Measurements from ENCODE around the gene LRRC32. TPM values are rescaled to one million over a fixed set of nuclear protein-coding genes. Genes with fewer than 3 reads are reported as not detected.
"Not testable (repeated sequence)": the region's sequence is repeated elsewhere in the genome, so short reads cannot be mapped to it uniquely, and the experiment has no call there.

Gene LRRC32
- total RNA-seq, 1 donor from 2014 or later = 17.5 TPM

DNA sequence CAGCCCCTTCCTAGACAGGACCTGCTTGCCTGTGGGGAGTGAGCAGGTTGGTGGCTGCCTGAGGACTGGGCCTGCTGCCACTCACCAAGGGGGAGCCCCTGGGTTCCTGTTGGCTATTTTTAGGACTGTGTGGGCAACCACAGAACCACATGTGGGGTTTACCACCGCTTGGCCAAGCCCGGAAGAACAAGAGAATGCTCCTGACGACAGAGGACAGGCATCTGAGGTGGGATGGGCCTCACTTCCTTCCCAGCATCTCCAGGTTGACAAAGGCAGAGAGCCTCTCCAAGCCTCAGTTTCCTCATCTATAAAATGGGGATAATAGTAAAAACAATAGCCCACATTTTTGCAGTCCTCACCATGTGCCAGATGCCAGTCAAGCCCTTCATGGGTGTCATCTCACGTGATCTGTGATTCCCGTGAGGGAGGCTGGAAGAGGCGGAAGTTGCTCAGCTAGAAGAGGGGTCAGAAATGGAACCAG lies 43.6 kb downstream of the LRRC32 start:
- no peak for DNase-seq

DNA sequence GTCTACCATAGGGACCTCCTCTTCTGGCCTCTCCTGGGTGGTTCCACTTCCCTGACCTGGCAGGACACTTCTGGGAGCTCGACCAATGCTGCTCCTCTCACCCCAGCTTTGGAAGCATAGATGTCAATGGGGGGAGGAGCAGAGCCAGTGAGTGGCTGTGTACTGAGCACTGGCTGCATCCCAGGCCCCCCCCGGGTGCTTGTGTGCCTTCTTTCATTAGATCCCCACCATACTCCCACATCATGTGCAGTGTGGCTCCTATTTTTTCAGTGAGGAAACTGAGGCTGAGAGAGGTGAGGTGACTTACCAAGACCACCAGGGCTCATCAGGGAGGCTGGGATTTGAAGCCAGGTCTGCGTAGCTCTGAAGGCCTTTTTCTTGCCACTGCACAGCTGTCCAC lies 44.3 kb downstream of the LRRC32 start:
- DNase-seq = no peak

DNA sequence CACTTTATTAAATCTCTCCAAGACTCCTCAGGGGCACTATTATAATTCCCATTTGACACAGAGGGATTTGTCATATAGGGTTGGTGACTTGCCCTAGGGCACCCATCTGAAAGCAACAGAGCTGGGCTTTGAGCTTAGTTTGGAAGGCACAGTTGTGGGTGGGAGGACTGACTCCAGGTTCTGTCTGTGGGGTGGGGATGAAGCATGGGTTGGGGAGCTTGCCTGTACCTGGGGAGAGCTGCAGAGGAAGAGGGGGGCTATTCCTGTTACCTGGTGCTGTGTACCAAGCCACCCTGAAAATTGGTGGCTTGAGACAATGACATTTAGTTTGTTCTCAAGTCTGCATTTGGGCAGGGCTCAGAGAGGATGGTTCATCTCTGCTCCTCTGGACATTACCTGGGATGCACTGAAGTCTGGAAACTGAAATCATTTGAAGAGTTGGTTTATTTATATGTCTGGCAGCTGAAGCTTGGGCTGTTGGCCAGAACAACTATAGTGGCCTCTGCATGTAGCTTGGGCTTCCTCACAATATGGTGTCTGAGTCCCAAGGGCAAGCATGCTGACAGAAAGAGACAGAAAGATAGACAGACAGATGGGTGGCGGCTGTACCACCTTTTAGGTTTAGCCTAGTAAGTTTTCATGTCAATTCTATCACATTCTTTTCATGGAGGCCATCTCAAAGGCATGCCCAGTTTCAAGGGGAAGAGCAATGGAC lies 44.9 kb downstream of the LRRC32 start:
- no peak for DNase-seq

DNA sequence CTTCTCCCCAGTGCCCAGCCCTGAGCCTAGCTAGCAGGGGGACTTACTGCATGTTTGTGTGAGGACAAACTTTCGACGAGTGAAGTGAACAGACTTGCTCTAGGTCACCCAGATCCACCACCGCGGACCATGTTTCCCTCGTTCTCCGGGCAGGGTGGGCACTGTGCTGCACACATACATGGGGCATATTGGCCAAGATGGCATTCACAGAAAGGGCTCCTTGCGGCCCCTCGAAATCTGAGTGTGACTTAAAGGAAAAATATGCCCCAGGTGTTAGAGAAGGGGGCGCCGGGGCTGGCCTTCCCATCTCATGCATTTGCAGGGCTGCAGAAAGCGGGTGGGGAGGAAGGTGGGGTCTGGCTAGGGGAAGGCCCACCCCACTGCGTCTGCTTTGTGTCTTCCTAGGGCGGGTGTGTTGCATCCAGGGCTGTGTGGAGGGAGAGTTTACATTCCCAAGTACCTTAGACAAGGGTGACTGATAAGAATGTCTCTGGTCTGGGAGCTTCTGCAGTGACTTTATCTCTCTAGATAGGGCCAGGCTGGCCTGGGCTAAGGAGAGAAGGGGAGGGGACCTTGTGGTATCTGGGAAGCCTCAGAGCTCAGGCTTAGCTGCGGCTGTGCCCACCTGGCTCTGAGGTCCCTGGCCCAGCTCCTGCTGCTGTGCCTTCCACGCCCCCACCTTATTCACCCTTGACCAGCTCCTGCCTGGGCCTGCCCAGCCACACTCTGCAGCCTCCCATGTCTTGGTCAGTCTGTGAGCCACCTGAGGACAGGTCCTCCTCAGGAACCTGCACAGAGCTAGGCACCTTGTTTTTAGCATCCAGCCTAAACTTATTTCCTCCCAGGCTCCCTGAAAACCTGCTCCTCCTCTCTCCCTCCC lies 45.8 kb downstream of the LRRC32 start:
- no peak for DNase-seq

DNA sequence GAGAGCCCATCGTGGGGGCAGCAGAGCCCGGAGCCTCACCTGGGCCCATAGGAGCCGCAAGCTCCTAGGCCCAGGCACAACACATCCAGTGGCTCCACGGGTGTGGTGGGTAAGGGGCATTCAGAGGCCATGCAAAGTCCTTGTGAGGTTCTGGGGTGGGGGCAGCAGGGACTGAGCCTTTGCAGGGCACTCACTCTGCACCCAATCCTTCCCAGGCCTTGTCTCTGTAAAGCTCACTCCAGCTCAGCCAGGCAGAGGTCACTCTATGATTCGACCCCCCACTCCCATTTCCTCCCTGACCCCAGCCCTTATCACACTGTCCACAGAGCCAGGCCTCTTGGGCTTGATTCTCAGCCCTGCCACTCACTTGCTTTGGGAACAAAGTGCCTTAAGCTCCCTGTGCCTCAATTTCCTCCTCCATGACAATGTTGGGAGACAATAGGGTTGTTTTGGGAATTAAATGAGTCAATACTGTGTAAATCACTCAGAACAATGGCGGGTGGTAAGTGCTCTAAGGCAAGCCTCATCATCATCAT lies 46.6 kb downstream of the LRRC32 start:
- no peak for DNase-seq

DNA sequence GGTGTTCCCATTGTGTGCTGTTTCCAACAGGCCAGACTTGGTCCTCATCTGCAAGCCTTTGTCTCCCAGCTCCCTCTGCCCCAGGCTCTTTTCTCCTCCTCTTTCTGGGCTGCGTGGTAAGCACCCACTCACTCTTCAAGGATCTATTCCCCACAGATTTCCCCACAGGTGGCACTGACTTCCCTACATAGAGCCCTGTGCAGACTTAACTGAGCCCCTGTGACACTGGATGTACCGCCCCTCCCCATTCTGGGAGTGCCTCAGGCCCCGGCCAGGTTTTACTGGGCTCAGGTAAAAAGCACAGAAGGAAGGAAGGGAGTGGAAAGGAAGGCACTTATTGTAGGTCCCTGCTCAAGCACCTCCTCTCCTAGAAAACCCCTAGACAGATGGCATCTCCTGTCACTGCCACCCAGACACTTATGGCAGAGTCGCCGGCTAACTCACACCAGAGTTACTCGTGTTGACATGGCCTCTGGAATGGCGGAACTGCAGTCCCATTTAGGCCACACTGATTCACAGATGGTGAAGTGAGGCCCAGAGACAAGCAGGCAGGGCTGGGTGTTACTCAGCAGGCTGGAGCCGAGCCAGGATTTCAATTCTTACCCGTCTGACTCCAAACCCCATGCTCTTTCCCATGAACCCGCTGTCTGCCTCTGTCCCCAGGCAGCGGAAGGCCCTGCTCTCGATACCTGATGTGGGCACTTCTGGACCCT lies 47.2 kb downstream of the LRRC32 start:
- DNase-seq = no peak

DNA sequence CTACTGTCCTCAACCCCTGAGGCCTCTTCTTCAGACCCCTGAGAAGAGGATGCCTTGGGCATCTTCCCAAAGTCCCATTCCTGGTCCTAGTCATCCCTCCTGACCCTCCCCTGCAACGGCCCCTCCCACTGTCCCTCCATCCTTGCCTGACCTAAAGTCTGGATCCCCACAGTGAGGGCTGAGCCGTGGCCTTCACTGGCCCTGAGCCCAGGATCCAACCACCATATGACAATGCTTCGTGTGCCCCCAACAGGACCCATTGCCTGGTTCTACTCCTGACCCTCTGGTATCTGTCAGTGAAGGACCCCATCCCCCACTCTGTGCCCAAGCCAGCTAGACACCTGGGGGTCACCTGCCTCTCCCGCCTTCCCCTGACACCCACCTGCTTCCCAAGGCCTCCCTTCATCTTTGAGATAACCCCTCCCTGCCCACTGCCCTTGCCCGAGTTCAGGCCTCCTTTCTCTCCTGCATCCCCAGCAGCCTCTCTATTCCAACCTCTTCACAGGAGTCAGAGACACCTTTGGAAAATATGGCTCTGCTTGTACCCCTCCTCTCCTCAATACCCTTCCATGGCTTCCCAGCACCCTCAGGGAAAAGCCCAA lies 48.0 kb downstream of the LRRC32 start:
- no peak for DNase-seq

DNA sequence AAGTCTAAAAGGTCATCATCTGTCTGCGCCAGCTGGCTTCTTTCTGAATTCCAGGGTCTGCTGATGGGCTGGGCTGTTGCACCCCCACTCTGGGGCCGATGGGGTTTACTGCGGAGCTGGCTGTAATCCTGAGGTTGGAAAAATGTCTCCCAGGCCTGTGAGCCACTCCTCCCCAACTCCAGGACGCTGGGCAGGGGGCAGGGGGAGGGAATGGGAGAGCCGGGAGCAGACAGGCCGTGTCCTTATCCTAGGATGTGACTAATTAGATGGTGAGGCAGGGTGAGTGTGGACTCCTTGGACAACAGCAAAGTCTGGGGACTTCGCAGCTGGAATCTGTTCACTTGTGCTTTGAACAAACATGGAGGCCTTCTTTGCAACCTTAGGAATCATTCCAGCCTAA lies 48.7 kb downstream of the LRRC32 start:
- DNase-seq = no peak

DNA sequence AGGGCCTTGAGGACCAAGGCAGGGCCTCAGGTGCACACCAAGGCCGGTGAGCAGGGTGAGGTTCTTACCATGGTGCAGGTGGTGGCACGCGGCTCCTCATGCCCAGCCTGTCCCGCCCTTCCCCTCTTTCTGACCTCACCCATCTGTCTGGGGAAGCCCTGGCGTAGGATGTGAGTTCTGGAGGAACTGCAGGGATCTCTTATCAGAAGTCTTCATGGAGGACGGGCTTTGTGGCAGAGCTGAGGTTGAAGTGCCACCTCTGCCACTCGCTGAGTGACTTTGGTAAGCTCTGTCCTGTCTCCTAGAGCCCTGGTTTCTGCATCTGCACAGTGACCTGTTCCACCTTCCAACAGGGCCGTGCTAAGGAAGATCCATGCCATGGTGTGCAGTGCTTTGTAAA lies 49.1 kb downstream of the LRRC32 start:
- DNase-seq = no peak

DNA sequence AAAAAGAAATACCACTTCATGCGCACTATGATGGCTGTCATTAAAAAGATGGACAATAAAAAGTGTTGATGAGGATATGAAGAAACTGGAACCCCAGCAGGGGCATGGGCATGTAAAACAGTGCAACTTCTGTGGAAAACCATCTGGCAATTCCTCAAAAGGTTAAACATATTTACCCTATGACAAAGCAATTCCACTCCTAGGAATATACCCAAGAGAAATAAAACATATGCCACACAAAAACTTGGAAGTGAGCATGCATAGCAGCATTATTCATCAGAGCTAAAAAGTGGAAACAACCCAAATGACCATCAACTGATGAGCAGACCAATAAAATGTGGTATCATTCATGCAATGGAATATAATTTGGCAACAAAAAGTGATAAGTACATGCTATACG lies 50.1 kb downstream of the LRRC32 start:
- DNase-seq = no peak

DNA sequence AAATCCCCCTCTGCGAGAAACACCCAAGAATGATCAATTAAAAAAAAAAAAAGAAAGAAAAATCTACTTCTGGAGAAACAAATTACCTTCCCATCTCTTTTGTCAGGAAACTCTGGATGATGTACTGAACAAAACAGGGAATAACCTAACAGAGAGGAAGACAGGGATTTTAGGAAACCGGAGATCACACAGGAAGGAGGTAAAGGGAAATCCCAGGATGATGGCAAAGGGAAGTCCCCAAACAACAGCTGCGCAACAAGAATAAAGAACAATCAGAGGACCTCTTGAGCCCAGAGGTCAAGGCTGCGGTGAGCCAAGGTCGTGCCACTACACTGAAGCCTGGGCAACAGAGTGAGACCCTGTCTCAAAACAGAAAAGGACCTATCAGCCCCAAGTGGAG lies 50.7 kb downstream of the LRRC32 start:
- DNase-seq = not testable (repeated sequence)

DNA sequence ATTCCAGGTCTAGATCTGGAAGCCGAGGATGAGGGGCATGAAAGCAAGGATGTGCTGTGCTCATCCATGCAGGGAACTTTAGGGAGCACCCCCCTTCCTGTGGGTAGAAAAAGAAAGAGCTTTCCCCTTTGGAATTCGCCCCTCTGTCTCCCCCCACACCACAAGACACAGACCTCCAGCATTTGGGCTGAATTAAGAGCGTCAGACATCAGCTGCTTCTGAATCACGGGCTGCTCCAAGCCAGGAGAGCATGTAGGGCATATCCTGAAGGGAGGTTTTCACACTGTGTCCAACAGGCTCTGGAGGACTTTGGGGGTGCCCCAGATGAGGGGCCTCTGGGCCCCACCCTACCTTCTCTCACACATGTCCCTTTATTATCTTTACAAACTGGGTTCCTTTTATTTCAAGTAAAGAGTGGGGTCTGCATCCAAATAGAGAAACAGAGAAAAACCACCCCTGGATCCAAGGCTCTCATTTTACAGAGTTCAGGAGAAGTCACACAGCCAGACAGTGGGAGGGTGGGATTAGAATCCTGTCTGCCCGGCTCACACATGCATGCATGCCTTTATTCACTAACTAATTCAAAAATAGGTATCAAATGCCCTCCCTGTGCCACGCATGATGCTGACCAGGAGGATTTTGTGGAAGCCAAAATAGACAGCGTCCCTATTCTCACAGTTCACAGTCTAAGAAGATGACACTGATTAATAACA lies 52.8 kb downstream of the LRRC32 start:
- DNase-seq = peak; percentile 21

DNA sequence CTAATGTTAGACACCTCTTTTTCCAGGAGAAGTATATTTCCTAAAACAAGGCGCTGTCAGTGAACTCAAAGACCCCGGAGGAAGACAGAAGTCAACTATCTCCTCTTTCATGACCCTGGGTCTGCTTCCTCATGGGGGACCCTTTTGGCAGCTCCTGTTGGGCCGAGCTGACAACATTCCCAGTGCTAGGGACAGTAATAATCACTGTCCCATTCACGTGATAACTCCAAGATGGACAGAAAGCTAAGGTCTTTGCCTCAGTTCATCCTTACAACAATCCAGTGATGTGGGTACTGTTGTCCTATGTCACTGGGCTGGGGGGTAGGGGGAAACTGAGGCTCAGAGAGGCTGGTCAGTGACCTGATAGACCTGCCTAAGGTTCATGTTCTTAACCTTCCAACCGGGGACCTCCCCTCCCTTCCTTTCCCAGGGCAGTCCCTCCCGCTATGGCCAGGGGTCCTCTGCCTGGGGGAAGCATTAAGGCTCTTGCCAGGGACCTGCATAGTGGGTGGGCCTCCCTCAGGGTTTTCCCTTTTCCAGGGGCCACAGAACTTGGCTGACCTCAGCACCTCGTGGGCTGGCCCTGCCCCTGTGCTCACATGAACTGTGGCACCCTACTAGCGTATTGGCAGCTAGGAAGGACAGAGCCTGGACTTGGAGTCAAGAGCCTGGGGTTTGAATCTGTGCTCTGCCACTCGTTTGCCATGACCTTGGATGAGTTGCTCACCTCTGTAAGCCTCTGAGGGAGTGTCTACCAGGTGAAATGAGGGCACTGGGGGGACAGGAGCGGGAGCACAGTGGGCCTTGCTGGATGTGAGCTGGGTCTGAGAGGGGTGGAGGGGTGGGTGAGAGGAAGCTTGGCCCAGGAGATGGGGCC lies 53.6 kb downstream of the LRRC32 start:
- no peak for DNase-seq

DNA sequence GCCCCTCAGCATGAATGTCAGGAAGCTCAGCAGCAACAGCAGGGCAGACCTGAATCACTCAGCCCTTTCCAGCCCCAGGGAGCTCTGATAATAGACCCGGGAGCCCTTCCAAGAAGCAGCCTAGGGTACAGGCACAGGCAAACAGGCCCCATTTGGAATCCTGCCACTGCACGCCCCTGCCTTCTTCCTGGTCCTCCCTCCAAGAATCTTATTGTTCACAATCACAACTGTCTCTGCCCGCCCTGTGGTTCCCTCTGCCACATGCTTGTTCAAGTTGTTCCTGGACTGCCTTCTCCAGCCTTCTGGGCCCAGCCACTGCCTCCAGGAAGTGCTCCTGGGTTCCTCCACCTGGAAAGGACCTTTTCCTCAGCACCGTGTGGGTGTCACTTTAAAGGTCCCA lies 54.6 kb downstream of the LRRC32 start:
- DNase-seq = peak; percentile 10

DNA sequence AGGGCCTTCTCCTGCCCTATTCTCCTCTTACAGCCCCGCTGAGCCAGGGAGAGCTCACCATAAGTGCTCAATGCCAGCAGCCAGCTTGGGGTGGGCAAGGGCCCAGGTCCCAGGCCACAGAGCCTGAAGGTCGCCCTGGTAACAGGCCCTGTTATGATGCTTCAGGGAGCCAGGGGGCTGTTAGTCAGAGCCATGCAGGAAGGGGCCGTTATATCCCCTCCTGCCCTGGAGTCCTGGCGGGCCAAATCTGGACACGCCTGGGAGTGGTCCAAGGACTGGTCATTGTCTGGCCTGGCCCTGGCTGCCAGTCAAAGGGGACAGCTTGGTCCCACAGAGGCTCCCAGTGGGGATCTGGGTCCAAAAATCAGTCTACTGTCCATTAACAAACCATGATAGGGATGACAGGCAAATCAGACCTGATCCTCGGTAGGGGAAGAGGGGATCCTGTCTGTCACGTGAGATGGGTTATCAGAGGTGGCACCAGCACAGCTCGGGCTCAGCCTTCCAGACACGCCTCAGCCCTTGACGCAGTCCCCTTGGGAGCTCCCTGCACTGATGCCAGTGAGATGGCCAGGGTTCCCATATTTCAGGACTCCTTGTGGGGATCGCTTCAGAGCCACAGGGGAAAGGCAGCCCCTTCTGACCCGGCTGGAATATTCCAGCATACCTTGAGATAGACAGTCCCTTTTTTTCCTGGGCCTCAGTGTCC lies 55.9 kb downstream of the LRRC32 start:
- no peak for DNase-seq

DNA sequence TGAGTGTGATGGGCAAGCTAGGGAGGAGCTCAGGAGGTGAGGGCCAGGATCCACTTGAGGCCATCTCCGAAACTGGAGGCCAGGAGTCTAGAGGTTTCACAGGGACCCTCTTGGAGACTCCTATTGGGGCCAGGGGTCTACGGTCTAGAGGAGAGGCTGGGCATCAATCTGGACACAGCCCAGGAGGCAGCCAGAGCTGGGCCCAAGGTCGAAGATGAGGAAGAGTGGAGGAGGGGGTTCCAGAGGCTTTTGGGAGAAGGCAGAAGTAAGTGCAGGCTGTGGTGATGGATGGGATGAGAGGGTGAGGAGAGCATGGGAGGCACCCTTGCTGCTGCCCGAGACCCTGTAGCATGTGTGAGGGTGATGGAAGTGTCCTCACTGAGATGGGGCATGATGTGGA lies 56.6 kb downstream of the LRRC32 start:
- no peak for DNase-seq

DNA sequence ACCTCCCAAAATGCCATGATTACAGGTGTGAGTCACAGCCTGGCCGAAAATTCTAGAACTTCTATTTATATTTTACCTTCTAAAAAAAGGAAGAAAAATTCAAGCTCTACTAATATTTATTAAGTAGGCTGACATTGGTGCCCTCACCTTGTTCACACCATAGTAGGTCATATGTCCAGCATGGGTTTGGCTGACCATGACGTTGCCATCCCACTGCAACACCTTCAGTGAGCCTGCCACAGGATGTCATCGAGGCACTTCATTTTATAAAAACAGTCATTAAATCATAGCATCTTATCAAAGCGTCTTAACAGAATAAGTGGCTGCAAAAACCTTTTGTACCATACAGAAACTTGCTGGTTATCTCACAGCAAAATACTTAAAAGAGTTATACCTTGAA lies 58.3 kb downstream of the LRRC32 start:
- no peak for DNase-seq

DNA sequence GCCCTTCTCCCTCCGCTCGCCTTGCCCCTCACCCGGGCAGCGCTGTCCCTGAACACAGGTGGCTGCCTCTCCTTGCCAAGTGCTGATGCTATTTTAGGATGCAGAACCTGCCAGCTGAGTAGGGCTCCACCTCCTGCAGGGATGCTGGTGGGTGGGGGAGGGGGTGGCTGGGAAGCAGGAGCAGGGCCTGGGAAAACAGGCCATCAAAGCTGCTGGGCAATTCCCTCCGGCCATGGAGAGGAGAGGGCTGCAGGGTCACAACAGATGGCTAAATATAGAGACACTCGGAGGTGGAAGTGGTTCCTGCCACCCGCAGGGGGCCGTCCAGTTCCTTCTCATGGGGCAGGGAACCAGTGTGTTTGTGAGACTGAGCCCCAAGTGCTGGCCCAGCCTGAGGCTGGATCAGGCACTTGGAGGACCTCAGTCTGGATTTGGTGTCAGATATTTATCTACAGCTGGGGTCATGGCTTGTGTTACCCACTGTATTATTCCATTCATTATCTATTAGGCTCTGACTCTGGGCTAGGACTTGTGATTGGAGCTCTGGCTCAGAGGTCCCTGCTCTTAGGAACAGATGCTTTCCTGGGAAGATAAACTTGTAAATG lies 59.6 kb downstream of the LRRC32 start:
- no peak for DNase-seq

DNA sequence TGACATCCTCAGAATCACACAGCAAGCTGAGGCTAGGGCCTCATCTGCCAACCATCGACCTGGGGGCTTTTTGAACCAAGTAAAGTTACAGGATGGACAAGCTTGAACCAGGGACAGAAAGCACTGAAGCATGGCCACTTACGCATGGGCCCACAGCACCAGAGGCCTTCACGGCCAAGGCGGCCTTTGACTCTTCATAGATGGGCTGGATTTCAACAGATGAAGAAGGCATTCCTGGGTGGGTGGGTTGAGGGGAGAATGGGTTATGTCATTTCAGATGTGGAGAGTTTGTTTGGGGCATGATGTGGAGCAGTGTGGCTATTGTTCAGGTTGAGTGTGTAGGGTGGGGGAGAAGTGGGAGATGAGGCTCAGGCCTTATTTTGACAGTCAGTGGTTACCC lies 60.2 kb downstream of the LRRC32 start:
- DNase-seq = no peak
